GM10266 (cell line): ENCODE results near the gene RAB25.
A peak's percentile ranks its signal among the peaks of the same experiment; 100 is the strongest.

Experiments used
- DNase-seq: peaks from one replicate; pipeline ENCODE4 v3.0.0; 2012; ENCODE audit errors: extremely low spot score
- CTCF ChIP-seq: IDR thresholded peaks from 2 replicates; pipeline ENCODE4 v1.5.1; 2012; ENCODE audit warnings: mild to moderate bottlenecking, low read depth; ENCODE audit not compliant: control insufficient read depth, insufficient read depth; ENCODE audit errors: missing control alignments

Gene RAB25

DNA sequence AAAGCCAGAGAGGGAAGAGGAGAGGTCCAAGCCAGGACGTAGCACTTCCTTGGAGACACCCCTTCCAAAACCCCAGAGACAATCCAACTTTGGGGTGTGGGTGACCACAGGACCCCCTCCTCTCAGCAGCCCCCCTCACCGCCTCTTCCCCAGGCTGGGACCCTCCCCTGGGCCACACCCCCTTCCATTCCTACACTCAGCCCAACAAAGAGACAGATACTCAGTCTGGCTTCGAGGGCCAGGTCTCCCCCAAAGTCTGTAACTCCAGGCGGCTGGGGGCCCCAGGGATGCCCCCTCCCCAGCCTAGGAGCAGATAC, 19.9 kb downstream of the RAB25 start:
- DNase-seq = no peak
- no peak for TF ChIP-seq CTCF

GRCh38 chr1:156081180-156081916, 20.4 kb downstream of the RAB25 start:
- TF ChIP-seq CTCF = no peak

DNA sequence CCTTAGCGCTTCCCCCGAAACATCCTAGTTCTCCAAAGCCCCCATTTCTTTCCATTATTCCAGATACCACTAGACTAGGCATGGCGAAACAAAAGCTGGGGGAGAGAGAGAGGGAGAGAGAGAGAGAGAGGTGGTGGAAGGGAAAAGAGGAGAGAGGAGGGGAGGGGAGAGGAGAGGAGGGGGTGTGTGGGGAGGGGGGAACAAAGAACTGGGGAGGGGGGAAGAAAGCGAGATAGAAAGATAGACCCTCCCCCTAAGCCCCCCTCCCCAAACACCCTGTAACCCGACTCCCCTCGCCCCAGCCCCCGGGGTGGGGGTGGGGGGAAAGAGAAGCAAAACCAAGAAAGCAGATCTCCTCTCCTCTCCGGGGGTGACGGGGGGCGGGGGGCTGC, 21.0 kb downstream of the RAB25 start:
- DNase-seq = no peak
- no peak for TF ChIP-seq CTCF

More at GRCh38 chr1:156081180-156081916, 20.4 kb downstream of the RAB25 start:
- DNase-seq = peak; percentile 51

- peak; percentile 88 for DNase-seq
- no peak for TF ChIP-seq CTCF
These were observed 21.5 kb downstream of the RAB25 start, which contains the start of gene MEX3A for GRCh38 chr1:156082309-156083091. Gene MEX3A (minus strand): TSS chr1:156082465. CDS start chr1:156081998, 467 bp downstream.

- no peak for TF ChIP-seq CTCF
- DNase-seq = no peak
These were observed 23.1 kb downstream of the RAB25 start for GRCh38 chr1:156083800-156084790.

DNA sequence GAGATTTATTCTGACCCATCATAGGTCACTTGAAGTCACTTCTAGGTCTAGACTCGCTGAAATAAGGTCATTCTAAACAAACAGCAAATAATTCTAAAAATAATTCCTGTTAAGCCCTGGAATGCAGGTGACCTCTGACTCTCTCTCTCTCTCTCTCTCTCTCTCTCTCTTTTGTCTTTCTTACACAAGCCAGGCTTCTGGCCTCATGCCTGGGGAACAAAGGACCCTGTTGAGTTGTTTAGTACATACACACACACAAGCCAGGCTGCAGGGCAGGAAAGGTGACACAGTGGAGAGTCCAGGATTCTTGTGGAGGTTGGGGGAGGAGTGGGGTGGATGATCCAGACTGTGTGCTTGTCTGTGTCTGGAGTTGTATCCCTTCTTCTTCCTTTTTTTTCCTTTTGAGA, 25.3 kb downstream of the RAB25 start:
- no peak for DNase-seq
- no peak for TF ChIP-seq CTCF
